ENCODE measurements around the gene DENND1A. TPM values are rescaled to one million over a fixed set of nuclear protein-coding genes. Genes with fewer than 3 reads are reported as not detected.

The DENND1A gene
- total RNA-seq, 1 donor from 2014 or later = 13.9 TPM

GRCh38 chr9:123656565-123656964 lies 273.4 kb downstream of the DENND1A start:
- Mint-ChIP-seq H3K27me3 (ENCODE audit: unreplicated experiment) (peaks cover 2% of the 10 kb centered on the region), H3K27ac (ENCODE audit: unreplicated experiment) (no peak overlapping the region), H3K36me3 (ENCODE audit: unreplicated experiment) (peaks cover 3% of the 10 kb centered on the region), H3K9me3 (ENCODE audit: unreplicated experiment) (peaks cover 2% of the 10 kb centered on the region), H3K4me3 (ENCODE audit: unreplicated experiment) (no peak overlapping the region), H3K4me1 (ENCODE audit: low read depth, unreplicated experiment) (peaks cover 27% of the 10 kb centered on the region)
- DNase-seq = no peak
- TF ChIP-seq CTCF (IDR thresholded peaks at IDR 0.05; ENCODE audit: partially characterized antibody, unreplicated experiment) = no peak

- no peak for DNase-seq
- no peaks in the 10 kb centered on the region for H3K36me3 Mint-ChIP-seq (ENCODE audit: unreplicated experiment)
- H3K27me3 Mint-ChIP-seq (ENCODE audit: unreplicated experiment) = peaks cover 2% of the 10 kb centered on the region
- H3K27ac Mint-ChIP-seq (ENCODE audit: unreplicated experiment) = no peak overlapping the region
- H3K4me1 Mint-ChIP-seq (ENCODE audit: low read depth, unreplicated experiment) = peaks cover 23% of the 10 kb centered on the region
- TF ChIP-seq CTCF (IDR thresholded peaks at IDR 0.05; ENCODE audit: partially characterized antibody, unreplicated experiment) = no peak
- H3K4me3 Mint-ChIP-seq (ENCODE audit: unreplicated experiment) = no peak overlapping the region
- H3K9me3 Mint-ChIP-seq (ENCODE audit: unreplicated experiment) = peaks cover 2% of the 10 kb centered on the region
Observed at GRCh38 chr9:123655681-123656423, 274.1 kb downstream of the DENND1A start.

- Mint-ChIP-seq H3K4me3 (ENCODE audit: unreplicated experiment) (no peak overlapping the region), H3K27ac (ENCODE audit: unreplicated experiment) (no peak overlapping the region), H3K36me3 (ENCODE audit: unreplicated experiment) (no peaks in the 10 kb centered on the region)
Observed at GRCh38 chr9:123654994-123655637, 274.8 kb downstream of the DENND1A start.

GRCh38 chr9:123654218-123654993 lies 275.5 kb downstream of the DENND1A start:
- Mint-ChIP-seq H3K27ac (ENCODE audit: unreplicated experiment) (no peak overlapping the region), H3K27me3 (ENCODE audit: unreplicated experiment) (peaks cover 2% of the 10 kb centered on the region), H3K4me1 (ENCODE audit: low read depth, unreplicated experiment) (peaks cover 11% of the 10 kb centered on the region), H3K9me3 (ENCODE audit: unreplicated experiment) (peaks cover 2% of the 10 kb centered on the region), H3K36me3 (ENCODE audit: unreplicated experiment) (no peaks in the 10 kb centered on the region), H3K4me3 (ENCODE audit: unreplicated experiment) (no peak overlapping the region)
- no peak for TF ChIP-seq CTCF (IDR thresholded peaks at IDR 0.05; ENCODE audit: partially characterized antibody, unreplicated experiment)
- no peak for DNase-seq

More at GRCh38 chr9:123654994-123655637, 274.8 kb downstream of the DENND1A start:
- H3K9me3 Mint-ChIP-seq (ENCODE audit: unreplicated experiment) = peaks cover 2% of the 10 kb centered on the region
- TF ChIP-seq CTCF (IDR thresholded peaks at IDR 0.05; ENCODE audit: partially characterized antibody, unreplicated experiment) = no peak
- H3K4me1 Mint-ChIP-seq (ENCODE audit: low read depth, unreplicated experiment) = peaks cover 17% of the 10 kb centered on the region
- peaks cover 2% of the 10 kb centered on the region for H3K27me3 Mint-ChIP-seq (ENCODE audit: unreplicated experiment)
- DNase-seq = no peak

Data from glutamatergic neuron (in vitro differentiated cells).